GM12875 (cell line): ENCODE results near the gene MAPKAPK5.
"Not testable (repeated sequence)": the region's sequence is repeated elsewhere in the genome, so short reads cannot be mapped to it uniquely, and the experiment has no call there.

Experiments
- H3K4me3 ChIP-seq: one replicate; pipeline ENCODE4 v1.5.1; 2011; ENCODE audit warnings: low read depth, low read length, control low read depth
- CTCF ChIP-seq: IDR thresholded peaks from 2 replicates; pipeline ENCODE4 v1.5.1; 2011; ENCODE audit warnings: low read depth, mild to moderate bottlenecking, control low read depth, inconsistent platforms, low read length, moderate library complexity, borderline replicate concordance; ENCODE audit not compliant: insufficient read depth

Gene MAPKAPK5

GRCh38 chr12:111828338-111828979 lies 13.6 kb upstream of the MAPKAPK5 start:
- TF ChIP-seq CTCF: no peak
- H3K4me3 ChIP-seq: no peak overlapping the region

GRCh38 chr12:111829635-111830034 lies 12.4 kb upstream of the MAPKAPK5 start:
- H3K4me3 ChIP-seq: not testable (repeated sequence)

GRCh38 chr12:111834740-111835386 lies 7.2 kb upstream of the MAPKAPK5 start:
- not testable (repeated sequence) for H3K4me3 ChIP-seq

GRCh38 chr12:111835531-111836181 lies 6.4 kb upstream of the MAPKAPK5 start:
- not testable (repeated sequence) for H3K4me3 ChIP-seq

- no peak overlapping the region for H3K4me3 ChIP-seq
- TF ChIP-seq CTCF: no peak
Measured at GRCh38 chr12:111838353-111838752, 3.7 kb upstream of the MAPKAPK5 start.

GRCh38 chr12:111840807-111841206 lies 1.2 kb upstream of the MAPKAPK5 start:
- TF ChIP-seq CTCF: no peak
- H3K4me3 ChIP-seq: peak overlapping the region; percentile 99

- no peak for TF ChIP-seq CTCF
- peak overlapping the region; percentile 99 for H3K4me3 ChIP-seq
Measured at GRCh38 chr12:111841236-111841749, 735 bp upstream of the MAPKAPK5 start.

GRCh38 chr12:111842556-111843396 lies 748 bp downstream of the MAPKAPK5 start:
- TF ChIP-seq CTCF: no peak

More at GRCh38 chr12:111842556-111843396, 748 bp downstream of the MAPKAPK5 start:
- peak overlapping the region; percentile 99 for H3K4me3 ChIP-seq
